Prostate gland (tissue), 2 donors: ENCODE results near the gene KIAA1586.

Experiments used
- POLR2A ChIP-seq: fragments of 450-650 bp; IDR thresholded peaks from one replicate; pipeline ENCODE4 v1.6.1; 2016; ENCODE audit warnings: antibody characterized with exemption, mild to moderate bottlenecking
- POLR2AphosphoS5 ChIP-seq: sonication (generic); formaldehyde crosslinking; IDR thresholded peaks from one replicate; pipeline ENCODE4 v1.6.1; 2017; ENCODE audit warnings: antibody characterized with exemption
- TF ChIP-seq, protein P1 (sequence below), 4 experiments: fragments of 200-600 bp in 2 of 4; fragments of 450-650 bp in 2 of 4; sonication (generic) in 2 of 4; IDR thresholded peaks; 1 replicate in 3 of 4; 2 replicates in 1 of 4; pipeline ENCODE4 v1.5.1; 2016 to 2019; ENCODE audit warnings: antibody characterized with exemption in 4 of 4, mild to moderate bottlenecking in 2 of 4, moderate library complexity in 2 of 4

- TF ChIP-seq, protein P1, sequence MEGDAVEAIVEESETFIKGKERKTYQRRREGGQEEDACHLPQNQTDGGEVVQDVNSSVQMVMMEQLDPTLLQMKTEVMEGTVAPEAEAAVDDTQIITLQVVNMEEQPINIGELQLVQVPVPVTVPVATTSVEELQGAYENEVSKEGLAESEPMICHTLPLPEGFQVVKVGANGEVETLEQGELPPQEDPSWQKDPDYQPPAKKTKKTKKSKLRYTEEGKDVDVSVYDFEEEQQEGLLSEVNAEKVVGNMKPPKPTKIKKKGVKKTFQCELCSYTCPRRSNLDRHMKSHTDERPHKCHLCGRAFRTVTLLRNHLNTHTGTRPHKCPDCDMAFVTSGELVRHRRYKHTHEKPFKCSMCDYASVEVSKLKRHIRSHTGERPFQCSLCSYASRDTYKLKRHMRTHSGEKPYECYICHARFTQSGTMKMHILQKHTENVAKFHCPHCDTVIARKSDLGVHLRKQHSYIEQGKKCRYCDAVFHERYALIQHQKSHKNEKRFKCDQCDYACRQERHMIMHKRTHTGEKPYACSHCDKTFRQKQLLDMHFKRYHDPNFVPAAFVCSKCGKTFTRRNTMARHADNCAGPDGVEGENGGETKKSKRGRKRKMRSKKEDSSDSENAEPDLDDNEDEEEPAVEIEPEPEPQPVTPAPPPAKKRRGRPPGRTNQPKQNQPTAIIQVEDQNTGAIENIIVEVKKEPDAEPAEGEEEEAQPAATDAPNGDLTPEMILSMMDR (IDR thresholded peaks at IDR 0.05): no peak
- TF ChIP-seq POLR2AphosphoS5 (no peak), POLR2A (no peak)
Measured at GRCh38 chr6:57027301-57027700, 19.2 kb upstream of the KIAA1586 start.
